AG09319 (cell line): ENCODE measurements around the gene PCNX3.

Experiments used
- DNase-seq: peaks from one replicate; pipeline ENCODE4 v3.0.0-alpha.2; 2010; ENCODE audit warnings: low read depth; ENCODE audit errors: extremely low read depth
- CTCF ChIP-seq: IDR thresholded peaks from 2 replicates; pipeline ENCODE4 v1.5.1; 2011; ENCODE audit warnings: low read depth, mild to moderate bottlenecking, inconsistent platforms, low read length, moderate library complexity

Gene PCNX3

GRCh38 chr11:65618763-65619162 is 3.2 kb downstream of the PCNX3 start:
- DNase-seq: no peak
- no peak for TF ChIP-seq CTCF

GRCh38 chr11:65619281-65619928 is 3.8 kb downstream of the PCNX3 start:
- no peak for DNase-seq
- no peak for TF ChIP-seq CTCF

GRCh38 chr11:65620666-65621065 is 5.1 kb downstream of the PCNX3 start:
- no peak for TF ChIP-seq CTCF
- no peak for DNase-seq

- TF ChIP-seq CTCF: no peak
- no peak for DNase-seq
Observed at GRCh38 chr11:65621460-65621859, 5.9 kb downstream of the PCNX3 start.

GRCh38 chr11:65622011-65622410 is 6.4 kb downstream of the PCNX3 start:
- TF ChIP-seq CTCF: no peak
- DNase-seq: no peak

- TF ChIP-seq CTCF: no peak
- no peak for DNase-seq
Observed at GRCh38 chr11:65623177-65623576, 7.6 kb downstream of the PCNX3 start.

- no peak for TF ChIP-seq CTCF
Observed at GRCh38 chr11:65623852-65624616, 8.5 kb downstream of the PCNX3 start.

More at GRCh38 chr11:65623852-65624616, 8.5 kb downstream of the PCNX3 start:
- no peak for DNase-seq
